Putamen (tissue), 1 donor: ENCODE data around the gene FARS2.
A peak's percentile ranks its signal among the peaks of the same experiment; 100 is the strongest.
"Not testable (repeated sequence)": the region's sequence is repeated elsewhere in the genome, so short reads cannot be mapped to it uniquely, and the experiment has no call there.

Experiments used
- DNase-seq: peaks from one replicate; pipeline ENCODE4 v3.0.0-alpha.2; 2016; ENCODE audit warnings: low spot score

The FARS2 gene

GRCh38 chr6:5540370-5540769 lies 279.1 kb downstream of the FARS2 start:
- no peak for DNase-seq

- no peak for DNase-seq
These were observed 279.7 kb downstream of the FARS2 start for GRCh38 chr6:5541025-5541424.

- DNase-seq: no peak
These were observed 280.6 kb downstream of the FARS2 start for GRCh38 chr6:5541751-5542432.

GRCh38 chr6:5547556-5547955 lies 286.2 kb downstream of the FARS2 start:
- DNase-seq: peak; percentile 5

GRCh38 chr6:5550631-5551030 lies 289.3 kb downstream of the FARS2 start:
- DNase-seq: no peak

- no peak for DNase-seq
These were observed 290.9 kb downstream of the FARS2 start for GRCh38 chr6:5552243-5552642.

- no peak for DNase-seq
These were observed 292.5 kb downstream of the FARS2 start for GRCh38 chr6:5553767-5554166.

GRCh38 chr6:5554226-5554625 lies 292.9 kb downstream of the FARS2 start:
- DNase-seq: no peak

- no peak for DNase-seq
These were observed 294.7 kb downstream of the FARS2 start for GRCh38 chr6:5556011-5556410.

- no peak for DNase-seq
These were observed 296.2 kb downstream of the FARS2 start for GRCh38 chr6:5557506-5557905.

- no peak for DNase-seq
These were observed 298.3 kb downstream of the FARS2 start for GRCh38 chr6:5559651-5560050.

GRCh38 chr6:5562277-5562676 lies 301.0 kb downstream of the FARS2 start:
- no peak for DNase-seq

GRCh38 chr6:5563086-5563485 lies 301.8 kb downstream of the FARS2 start:
- no peak for DNase-seq

- not testable (repeated sequence) for DNase-seq
These were observed 303.4 kb downstream of the FARS2 start for GRCh38 chr6:5564746-5565145.

GRCh38 chr6:5565971-5566370 lies 304.7 kb downstream of the FARS2 start:
- no peak for DNase-seq

GRCh38 chr6:5566718-5567117 lies 305.4 kb downstream of the FARS2 start:
- no peak for DNase-seq

GRCh38 chr6:5567352-5567751 lies 306.0 kb downstream of the FARS2 start:
- no peak for DNase-seq

- DNase-seq: no peak
These were observed 306.6 kb downstream of the FARS2 start for GRCh38 chr6:5567890-5568289.

- DNase-seq: no peak
These were observed 308.2 kb downstream of the FARS2 start for GRCh38 chr6:5569491-5569890.

- DNase-seq: no peak
These were observed 309.3 kb downstream of the FARS2 start for GRCh38 chr6:5570641-5571040.

GRCh38 chr6:5580736-5581581 lies 319.6 kb downstream of the FARS2 start:
- DNase-seq: no peak

- DNase-seq: no peak
These were observed 321.4 kb downstream of the FARS2 start for GRCh38 chr6:5582762-5583161.

GRCh38 chr6:5583528-5583927 lies 322.2 kb downstream of the FARS2 start:
- no peak for DNase-seq

GRCh38 chr6:5584078-5584482 lies 322.8 kb downstream of the FARS2 start:
- no peak for DNase-seq
